ENCODE results near the gene WDR18. TPM values are rescaled to one million over a fixed set of nuclear protein-coding genes. Genes with fewer than 3 reads are reported as not detected.

The WDR18 gene
- total RNA-seq, 1 experiment from 2014 or later, result 43.3 TPM

- intact Hi-C loops (cut with micrococcal nuclease; ENCODE audit: unreplicated experiment), result no loop called here
- DNase-seq, result no peak
- CTCF ChIA-PET, result no interaction called here
- Mint-ChIP-seq H3K4me3 (ENCODE audit: low read depth, unreplicated experiment) (no peak overlapping the region), H3K36me3 (ENCODE audit: insufficient read depth, unreplicated experiment) (peaks cover 30% of the 10 kb centered on the region), H3K4me1 (ENCODE audit: low read depth, unreplicated experiment) (peaks cover 10% of the 10 kb centered on the region), H3K27me3 (ENCODE audit: unreplicated experiment) (no peaks in the 10 kb centered on the region), H3K27ac (ENCODE audit: unreplicated experiment) (no peak overlapping the region), H3K9me3 (ENCODE audit: low read depth, unreplicated experiment) (no peaks in the 10 kb centered on the region)
- no TSS peak for BruUV-seq (replicated peaks)
- TF ChIP-seq CTCF (IDR thresholded peaks at IDR 0.05; ENCODE audit: unreplicated experiment), result no peak
Measured at GRCh38 chr19:1012334-1012733, 28.2 kb downstream of the WDR18 start.

- intact Hi-C loops (cut with micrococcal nuclease; ENCODE audit: unreplicated experiment), result no loop called here
- Mint-ChIP-seq H3K36me3 (ENCODE audit: insufficient read depth, unreplicated experiment) (peaks cover 33% of the 10 kb centered on the region), H3K4me1 (ENCODE audit: low read depth, unreplicated experiment) (peaks cover 19% of the 10 kb centered on the region), H3K27me3 (ENCODE audit: unreplicated experiment) (no peaks in the 10 kb centered on the region), H3K9me3 (ENCODE audit: low read depth, unreplicated experiment) (no peaks in the 10 kb centered on the region), H3K4me3 (ENCODE audit: low read depth, unreplicated experiment) (no peak overlapping the region), H3K27ac (ENCODE audit: unreplicated experiment) (no peak overlapping the region)
- CTCF ChIA-PET, result no interaction called here
- no TSS peak for BruUV-seq (replicated peaks)
- no peak for DNase-seq
- no peak for TF ChIP-seq CTCF (IDR thresholded peaks at IDR 0.05; ENCODE audit: unreplicated experiment)
Measured at GRCh38 chr19:1013218-1013617, 29.1 kb downstream of the WDR18 start.

GRCh38 chr19:1014161-1015060 is 30.3 kb downstream of the WDR18 start:
- intact Hi-C loops (cut with micrococcal nuclease; ENCODE audit: unreplicated experiment), result no loop called here
- peaks cover 20% of the 10 kb centered on the region for H3K4me1 Mint-ChIP-seq (ENCODE audit: low read depth, unreplicated experiment)
- H3K27me3 Mint-ChIP-seq (ENCODE audit: unreplicated experiment), result no peaks in the 10 kb centered on the region
- BruUV-seq (replicated peaks), result no TSS peak
- no peak for TF ChIP-seq CTCF (IDR thresholded peaks at IDR 0.05; ENCODE audit: unreplicated experiment)
- DNase-seq, result no peak
- H3K27ac Mint-ChIP-seq (ENCODE audit: unreplicated experiment), result no peak overlapping the region
- CTCF ChIA-PET, result no interaction called here
- H3K36me3 Mint-ChIP-seq (ENCODE audit: insufficient read depth, unreplicated experiment), result peaks cover 40% of the 10 kb centered on the region
- H3K4me3 Mint-ChIP-seq (ENCODE audit: low read depth, unreplicated experiment), result no peak overlapping the region
- no peaks in the 10 kb centered on the region for H3K9me3 Mint-ChIP-seq (ENCODE audit: low read depth, unreplicated experiment)

GRCh38 chr19:1015061-1015781 is 31.1 kb downstream of the WDR18 start:
- H3K9me3 Mint-ChIP-seq (ENCODE audit: low read depth, unreplicated experiment), result no peaks in the 10 kb centered on the region
- no peak overlapping the region for H3K27ac Mint-ChIP-seq (ENCODE audit: unreplicated experiment)
- CTCF ChIA-PET, result no interaction called here

More at GRCh38 chr19:1015061-1015781, 31.1 kb downstream of the WDR18 start:
- H3K4me1 Mint-ChIP-seq (ENCODE audit: low read depth, unreplicated experiment), result peaks cover 20% of the 10 kb centered on the region
- no peak overlapping the region for H3K4me3 Mint-ChIP-seq (ENCODE audit: low read depth, unreplicated experiment)
- intact Hi-C loops (cut with micrococcal nuclease; ENCODE audit: unreplicated experiment), result no loop called here
- no peak for TF ChIP-seq CTCF (IDR thresholded peaks at IDR 0.05; ENCODE audit: unreplicated experiment)
- DNase-seq, result no peak
- H3K27me3 Mint-ChIP-seq (ENCODE audit: unreplicated experiment), result no peaks in the 10 kb centered on the region
- no TSS peak for BruUV-seq (replicated peaks)
- peaks cover 41% of the 10 kb centered on the region for H3K36me3 Mint-ChIP-seq (ENCODE audit: insufficient read depth, unreplicated experiment)

Measured in Calu3 (cell line).